GM21367 (cell line): Measurements from ENCODE around the gene THRAP3.
"Not testable (repeated sequence)": the region's sequence is repeated elsewhere in the genome, so short reads cannot be mapped to it uniquely, and the experiment has no call there.

Source experiments
- ATAC-seq: cut with Tn5 transposase; IDR thresholded peaks from one replicate; pipeline ENCODE4 v1.9.1; 2021; ENCODE audit not compliant: unreplicated experiment

The THRAP3 gene, protein sequence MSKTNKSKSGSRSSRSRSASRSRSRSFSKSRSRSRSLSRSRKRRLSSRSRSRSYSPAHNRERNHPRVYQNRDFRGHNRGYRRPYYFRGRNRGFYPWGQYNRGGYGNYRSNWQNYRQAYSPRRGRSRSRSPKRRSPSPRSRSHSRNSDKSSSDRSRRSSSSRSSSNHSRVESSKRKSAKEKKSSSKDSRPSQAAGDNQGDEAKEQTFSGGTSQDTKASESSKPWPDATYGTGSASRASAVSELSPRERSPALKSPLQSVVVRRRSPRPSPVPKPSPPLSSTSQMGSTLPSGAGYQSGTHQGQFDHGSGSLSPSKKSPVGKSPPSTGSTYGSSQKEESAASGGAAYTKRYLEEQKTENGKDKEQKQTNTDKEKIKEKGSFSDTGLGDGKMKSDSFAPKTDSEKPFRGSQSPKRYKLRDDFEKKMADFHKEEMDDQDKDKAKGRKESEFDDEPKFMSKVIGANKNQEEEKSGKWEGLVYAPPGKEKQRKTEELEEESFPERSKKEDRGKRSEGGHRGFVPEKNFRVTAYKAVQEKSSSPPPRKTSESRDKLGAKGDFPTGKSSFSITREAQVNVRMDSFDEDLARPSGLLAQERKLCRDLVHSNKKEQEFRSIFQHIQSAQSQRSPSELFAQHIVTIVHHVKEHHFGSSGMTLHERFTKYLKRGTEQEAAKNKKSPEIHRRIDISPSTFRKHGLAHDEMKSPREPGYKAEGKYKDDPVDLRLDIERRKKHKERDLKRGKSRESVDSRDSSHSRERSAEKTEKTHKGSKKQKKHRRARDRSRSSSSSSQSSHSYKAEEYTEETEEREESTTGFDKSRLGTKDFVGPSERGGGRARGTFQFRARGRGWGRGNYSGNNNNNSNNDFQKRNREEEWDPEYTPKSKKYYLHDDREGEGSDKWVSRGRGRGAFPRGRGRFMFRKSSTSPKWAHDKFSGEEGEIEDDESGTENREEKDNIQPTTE

DNA sequence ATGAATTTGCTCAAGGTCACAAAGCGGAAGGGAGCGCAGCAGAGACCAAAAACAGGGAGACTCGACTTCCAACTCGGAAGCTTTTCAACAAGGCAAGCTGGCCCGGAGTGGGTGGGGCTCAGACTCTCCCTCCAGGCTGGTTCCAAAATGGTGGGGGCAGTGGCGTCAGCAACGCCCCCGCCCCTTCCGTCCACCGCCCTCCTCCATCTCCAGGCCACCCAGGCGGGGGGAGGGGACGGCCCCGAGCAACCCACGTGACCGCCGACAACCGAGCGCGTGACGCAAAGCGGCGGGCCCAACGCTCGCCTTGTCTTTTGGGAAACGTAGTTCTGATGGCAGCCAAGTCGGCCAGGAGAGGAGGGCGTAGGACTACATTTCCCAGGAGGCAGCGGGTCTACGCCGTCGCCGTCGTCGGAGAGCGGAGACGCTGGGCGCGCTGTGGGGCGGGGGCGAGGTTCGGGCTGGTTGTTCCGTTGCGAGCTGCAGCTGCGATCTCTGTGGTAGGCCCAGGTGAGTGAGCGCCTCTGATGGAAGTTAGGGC lies at the start of gene THRAP3:
THRAP3 (plus strand) TSS at position 448 of the 541 bp plus-strand sequence. CDS start 58,121 bp downstream, outside the sequence.
- ATAC-seq: peak; percentile 90

DNA sequence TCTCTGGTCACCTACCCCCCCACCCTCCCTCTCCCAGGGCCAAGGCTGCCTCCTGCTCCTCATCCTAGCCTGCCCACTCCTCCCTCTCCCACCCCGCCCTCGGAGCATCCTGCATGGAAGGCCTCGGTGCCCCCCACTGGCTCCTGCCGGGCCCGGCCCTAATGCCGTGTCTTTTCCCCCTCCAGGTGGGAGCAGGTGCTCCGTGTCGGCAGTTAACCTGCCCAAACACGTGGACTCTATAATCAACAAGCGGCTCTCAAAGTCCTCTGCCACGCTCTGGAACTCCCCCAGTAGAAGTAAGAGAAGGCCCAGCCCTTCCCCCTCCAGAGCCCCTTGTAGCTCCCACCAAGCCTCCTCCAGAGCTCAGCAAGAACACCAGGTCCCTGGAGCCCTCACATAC lies 49.5 kb upstream of the THRAP3 start:
- ATAC-seq: no peak

DNA sequence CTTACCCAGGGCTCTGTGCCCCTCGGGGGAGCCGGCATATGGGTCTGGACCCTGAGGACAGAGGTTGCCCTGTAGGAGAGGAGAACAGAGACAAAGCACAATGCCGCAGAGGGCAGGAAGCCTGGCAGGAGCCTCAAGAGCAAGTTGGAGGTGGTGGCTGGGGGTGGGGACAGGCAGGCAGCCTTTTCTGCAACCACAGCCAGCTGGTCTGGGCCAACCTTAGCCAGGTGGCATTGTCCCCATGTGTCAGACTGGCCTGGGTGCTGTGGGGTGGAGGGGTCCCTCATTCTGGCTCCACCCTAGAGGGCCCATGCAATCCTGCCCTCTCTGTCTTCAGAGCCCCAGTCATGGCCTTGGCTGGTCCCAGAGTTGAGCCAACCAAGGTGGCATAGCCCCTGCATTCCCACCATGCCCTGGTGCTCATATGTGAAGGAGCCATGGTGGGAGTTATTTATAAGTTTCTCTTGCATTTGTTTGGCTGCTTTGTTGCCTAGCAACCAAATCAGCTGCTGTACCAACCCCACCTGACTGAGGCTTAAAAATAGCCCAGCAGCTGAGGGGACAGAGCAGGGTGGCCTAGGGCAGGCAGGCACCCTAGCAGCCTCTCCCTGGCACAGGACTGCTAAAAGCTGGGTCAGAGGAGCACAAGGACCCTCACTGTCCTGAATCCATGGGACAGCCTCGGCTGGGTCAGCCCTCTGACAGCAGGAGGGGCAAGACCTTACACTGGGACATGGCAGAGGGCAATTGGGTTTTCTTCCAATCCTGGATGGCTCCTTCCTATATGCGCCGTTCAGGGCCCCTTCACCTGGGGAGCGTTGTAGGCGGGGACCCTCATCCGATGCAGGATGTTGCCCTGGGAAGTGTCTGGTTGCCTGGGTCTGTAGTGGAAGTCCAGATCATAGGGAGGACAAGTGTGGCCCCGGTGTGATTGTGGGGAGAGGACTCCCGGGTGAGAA lies 48.8 kb upstream of the THRAP3 start:
- ATAC-seq: no peak

DNA sequence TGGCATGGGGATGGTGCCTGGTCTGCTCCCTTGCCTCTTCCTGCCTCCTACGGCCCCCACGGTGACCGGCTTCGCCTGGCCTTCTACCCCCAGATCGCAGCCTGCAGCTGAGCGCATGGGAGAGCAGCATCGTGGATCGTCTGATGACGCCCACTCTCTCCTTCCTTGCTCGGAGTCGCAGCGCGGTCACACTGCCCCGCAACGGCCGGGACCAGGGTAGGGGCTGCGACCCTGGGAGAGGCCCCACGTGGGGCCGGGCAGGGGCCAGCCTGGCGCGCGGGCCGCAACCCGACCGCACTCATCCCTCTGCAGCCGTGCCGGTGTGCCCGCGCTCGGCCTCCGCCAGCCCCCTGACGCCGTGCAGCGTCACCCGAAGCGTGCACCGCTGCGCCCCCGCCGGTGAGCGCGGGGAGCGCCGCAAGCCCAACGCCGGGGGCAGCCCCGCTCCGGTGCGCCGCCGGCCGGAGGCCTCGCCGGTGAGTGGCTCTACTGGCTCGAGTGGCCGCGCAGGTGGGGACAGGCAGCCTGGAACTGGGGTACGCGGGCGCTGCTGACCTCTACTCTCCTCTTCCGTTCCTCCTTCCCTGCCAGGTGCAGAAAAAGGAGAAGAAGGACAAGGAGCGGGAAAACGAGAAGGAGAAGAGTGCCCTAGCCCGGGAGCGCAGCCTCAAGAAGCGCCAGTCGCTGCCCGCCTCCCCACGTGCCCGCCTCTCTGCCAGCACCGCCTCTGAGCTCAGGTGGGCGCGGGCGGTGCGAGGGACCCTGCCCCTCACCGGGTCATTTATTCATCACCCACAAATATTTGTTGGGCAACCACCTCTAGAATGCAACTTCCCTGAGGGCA lies 47.9 kb upstream of the THRAP3 start:
- ATAC-seq: no peak

DNA sequence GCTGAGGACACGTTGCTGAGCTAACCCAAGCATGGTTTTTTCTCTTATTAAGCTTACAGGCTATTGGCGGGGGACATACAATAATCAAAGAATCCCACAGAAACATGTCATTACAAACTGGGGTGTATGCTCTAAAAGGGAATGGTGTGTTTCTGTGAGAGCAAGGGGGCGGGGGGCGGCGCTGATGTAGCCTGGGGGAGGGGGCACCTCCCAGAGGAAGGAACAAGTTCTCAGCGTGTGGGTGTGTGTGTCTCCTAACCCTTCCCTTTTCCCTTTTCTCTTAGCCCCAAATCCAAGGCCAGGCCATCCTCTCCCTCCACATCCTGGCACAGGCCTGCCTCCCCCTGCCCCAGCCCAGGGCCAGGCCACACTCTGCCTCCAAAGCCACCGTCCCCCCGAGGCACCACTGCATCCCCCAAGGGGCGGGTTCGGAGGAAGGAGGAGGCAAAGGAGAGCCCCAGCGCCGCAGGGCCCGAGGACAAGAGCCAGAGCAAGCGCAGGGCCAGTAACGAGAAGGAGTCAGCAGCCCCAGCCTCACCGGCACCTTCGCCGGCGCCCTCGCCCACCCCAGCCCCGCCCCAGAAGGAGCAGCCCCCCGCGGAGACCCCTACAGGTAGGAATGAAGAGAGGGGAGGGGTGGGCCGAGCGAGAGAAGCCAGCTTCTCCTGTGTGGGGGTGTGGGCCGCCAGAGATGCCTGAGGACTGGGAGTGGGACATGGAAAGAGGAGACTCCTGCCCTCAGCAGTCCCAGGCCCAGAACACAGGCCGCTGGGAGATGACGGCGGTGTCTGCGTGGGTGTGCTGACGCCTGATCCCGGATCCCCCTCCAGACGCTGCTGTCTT lies 46.4 kb upstream of the THRAP3 start:
- no peak for ATAC-seq

DNA sequence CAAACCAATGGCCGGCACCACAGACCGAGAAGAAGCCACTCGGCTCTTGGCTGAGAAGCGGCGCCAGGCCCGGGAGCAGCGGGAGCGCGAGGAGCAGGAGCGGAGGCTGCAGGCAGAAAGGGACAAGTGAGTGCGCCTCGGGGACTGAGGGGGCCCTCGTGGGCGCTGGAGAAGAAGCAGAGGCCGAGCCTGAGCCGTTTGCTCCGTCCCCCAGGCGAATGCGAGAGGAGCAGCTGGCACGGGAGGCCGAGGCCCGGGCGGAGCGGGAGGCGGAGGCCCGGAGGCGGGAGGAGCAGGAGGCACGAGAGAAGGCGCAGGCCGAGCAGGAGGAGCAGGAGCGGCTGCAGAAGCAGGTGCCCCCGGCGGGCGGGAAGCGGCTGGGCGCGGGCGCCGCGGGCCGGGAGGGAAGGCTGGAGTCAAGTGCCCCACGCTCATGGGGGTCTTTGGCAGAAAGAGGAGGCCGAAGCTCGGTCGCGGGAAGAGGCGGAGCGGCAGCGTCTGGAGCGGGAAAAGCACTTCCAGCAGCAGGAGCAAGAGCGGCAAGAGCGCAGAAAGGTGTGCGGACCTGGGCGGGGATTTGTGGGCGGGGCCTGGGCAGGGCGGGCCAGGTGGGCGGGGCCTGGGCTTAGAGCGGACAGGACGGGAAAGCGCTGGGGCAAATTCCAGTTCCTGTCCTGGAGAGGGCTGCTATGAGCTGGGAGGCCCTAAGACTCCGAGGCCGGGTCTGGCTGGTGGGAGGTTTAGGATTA lies 45.6 kb upstream of the THRAP3 start:
- no peak for ATAC-seq

GRCh38 chr1:36179220-36179600 lies 45.0 kb upstream of the THRAP3 start:
- ATAC-seq: no peak

GRCh38 chr1:36182734-36183133 lies 41.5 kb upstream of the THRAP3 start:
- no peak for ATAC-seq

DNA sequence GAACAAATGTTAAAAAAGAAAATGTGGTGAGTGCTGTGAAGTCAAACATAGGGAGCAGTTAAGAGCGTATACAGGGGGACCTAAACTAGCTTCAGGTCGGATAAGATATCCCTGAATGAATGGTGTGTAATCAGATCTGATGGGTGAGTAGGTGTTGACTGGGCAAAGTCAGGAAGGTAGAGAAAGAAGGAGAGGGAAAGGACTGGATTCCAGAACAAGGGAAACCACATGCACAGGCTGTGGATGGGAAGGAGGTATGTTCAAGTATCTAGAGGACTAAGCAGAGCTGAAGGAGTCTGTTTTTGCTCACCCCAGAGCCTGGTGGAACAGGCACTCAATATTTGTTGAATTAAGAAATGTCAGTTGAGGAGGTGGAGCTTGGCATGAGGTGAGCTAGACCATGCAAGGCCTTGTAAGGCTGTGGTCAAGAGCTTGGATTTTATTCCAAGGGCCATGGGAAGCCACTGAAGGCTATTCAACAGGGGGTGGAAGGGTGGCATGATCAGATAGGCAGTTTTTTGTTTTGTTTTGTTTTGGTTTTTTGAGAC lies 40.9 kb upstream of the THRAP3 start:
- no peak for ATAC-seq

DNA sequence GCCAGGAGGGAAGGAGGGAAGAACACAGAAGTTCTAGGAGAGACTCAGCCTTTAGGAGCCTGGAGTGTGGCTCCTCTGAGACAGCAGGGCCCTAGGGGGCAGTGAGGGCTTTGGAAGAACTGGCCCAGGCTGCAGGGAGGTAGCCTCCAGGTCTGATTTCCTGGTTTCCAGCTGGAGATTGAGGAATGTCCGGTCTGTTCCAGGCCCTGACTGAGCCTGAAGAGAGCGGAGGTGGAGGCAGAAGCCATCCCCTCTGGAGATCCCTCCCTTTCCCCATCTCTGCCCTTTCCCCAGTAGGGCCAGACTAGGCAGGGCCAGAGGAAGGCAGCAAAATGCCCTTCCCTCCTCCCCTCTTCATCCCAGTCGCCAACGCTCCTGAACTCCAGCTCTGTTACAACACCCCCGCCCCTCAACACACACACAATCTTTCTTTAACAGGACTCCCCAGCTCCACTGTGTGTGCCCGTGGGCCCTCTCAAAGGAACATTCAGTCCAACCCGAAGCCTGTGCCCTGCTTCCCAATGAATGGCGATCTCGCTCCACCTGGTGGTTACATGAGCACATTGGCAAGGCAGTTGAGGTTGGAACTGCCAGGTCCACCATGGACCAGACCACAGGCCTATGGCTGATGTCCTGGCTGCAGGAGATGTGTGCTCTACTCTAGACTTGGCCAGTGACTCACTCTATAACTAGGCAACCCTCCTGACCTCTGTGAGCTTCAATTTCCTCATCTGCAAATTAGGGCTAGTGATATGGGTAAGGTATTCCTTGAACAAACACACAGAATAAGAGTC lies 36.2 kb upstream of the THRAP3 start:
- peak; percentile 62 for ATAC-seq

DNA sequence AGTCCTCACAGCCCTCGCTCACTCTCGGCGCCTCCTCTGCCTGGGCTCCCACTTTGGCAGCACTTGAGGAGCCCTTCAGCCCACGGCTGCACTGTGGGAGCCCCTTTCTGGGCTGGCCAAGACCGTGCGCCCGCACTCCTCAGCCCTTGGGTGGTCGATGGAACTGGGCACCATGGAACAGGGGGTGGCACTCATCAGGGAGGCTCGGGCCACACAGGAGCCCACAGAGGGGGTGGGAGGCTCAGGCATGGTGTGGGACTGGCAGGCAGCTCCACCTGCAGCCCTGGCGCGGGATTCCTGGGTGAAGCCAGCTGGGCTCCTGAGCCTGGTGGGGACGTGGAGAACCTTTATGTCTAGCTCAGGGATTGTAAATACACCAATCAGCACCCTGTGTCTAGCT lies 27.4 kb upstream of the THRAP3 start:
- not testable (repeated sequence) for ATAC-seq

DNA sequence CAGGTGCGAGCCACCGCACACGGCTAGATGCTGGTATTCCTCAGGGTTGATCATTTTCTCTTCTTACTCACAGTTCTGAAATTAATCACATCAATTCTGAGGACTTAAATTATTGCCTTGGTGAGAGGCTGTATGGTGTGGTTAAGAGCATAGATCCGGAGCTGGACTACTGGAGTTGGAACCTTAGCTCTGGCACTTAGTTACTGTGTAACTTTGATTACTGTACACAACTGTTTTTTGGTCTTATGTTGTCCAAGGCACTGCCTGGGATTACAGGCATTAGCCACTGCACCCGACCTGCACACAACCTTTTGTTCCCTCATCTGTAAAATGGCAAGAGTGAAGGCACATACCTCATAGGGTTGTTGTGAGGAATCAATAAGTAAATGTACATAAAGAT lies 25.6 kb upstream of the THRAP3 start:
- ATAC-seq: no peak

DNA sequence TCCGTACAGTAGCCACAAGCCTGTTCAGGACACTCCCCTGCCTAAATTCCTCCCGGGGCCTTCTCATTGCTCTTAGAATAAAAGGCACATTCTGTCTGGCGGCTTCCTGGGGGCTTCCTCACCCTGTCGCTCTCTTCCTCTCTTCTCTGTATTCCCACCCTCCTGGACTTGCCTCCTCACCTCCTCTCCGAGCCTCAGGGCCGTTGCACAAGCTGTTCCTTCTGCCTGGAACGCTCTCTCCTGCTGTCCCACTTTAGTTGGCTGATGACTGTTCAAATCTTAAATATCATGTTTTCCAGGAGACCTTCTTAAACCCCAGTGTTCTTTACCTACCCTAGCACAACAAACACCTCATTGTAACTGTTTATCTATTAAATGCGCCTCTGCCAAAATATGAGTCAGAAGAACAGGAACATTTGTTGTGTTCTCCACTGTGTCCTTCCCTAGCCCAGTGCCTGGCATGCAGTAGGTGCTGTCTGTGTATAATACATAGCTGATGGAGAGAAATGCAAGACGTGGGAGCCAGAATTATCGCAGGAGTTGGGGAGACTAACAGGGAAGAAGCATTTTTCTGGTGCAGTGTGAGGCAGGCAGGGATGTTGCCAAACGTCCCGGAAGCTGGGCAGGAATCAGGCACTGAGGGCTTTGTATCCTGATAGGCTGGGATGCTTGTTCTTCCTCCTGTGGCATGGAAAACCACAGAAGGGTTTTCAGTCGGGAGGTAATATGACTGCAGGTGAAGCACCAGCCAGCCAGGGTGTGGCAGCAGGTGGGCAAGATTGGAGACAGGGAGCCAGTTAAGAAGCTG lies 24.1 kb upstream of the THRAP3 start:
- no peak for ATAC-seq

GRCh38 chr1:36203027-36203553 lies 21.2 kb upstream of the THRAP3 start:
- no peak for ATAC-seq

DNA sequence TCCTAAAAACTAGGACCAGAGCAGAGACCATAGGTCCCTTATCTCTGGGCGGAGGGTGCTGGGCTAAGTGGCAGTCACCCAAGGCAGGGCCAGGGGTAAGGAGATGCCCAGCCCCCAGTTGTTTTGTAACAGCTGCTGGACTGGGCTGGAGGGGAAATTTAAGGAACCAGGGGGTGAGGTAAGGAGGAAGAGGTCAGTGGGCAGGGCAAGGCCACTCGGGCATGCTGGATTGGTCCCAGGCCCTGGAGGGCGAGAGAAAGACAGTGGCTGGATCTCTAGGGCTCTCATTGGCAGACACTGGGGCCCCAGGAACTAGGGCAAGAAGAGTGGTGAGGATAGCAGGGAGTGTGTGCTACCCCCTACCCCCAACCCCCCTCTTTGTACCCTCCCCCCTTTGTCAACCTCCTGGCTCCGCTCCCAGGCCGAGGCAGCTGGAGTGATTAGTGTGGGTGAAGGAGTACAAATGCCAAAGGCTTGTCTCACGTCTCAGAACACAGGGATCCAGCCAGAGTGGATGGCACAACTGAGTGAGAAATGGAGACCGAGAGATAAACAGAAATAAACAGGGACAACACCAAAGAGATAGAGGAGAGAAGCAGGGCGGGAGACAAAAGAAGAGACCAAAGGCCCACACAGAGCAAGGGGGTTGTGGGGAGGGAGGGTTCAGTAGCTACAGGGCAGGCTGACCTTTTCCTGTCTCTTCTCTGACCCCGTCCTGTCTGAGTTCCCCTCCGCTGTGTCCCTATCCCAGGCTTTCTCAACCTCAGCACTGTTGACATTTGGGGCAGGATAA lies 20.5 kb upstream of the THRAP3 start:
- ATAC-seq: no peak
